ENCODE measurements around the gene ZBTB17. TPM values are rescaled to one million over a fixed set of nuclear protein-coding genes. Genes with fewer than 3 reads are reported as not detected.
A peak's percentile ranks its signal among the peaks of the same experiment; 100 is the strongest.

Gene ZBTB17
- total RNA-seq, 4 donors from 2014 or later: 52.1 to 138 (median 56.6) TPM

DNA sequence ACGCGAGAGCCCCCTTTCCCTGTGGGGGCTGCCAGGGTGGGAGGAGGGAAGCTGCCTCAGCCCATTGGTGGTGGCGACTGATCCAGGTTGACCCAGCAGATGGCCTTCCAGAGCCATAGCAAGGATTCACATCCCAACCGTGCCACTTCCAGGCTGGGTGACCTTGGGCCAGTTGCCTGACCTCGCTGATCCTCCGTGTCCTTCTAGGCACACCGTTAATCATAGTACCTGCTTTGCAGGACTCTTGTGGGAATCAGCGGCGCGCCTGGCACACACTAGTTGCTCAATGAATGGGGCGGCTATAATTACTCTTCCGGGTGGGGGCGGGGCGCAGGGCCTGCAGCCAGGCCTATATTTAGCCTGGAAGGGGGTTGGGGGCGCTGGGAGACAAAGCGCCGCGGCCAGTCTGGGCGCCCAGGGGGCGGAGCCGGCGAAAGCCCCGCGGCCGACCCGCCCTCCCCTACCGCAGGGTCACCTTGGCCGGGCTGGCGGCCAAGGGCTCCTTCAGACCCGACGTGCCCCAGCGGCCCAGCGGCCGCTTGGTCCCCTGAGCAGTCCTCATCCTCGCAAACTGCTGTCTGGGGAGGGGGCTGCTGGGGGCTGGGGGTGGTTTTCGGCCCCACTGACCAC, 36.8 kb upstream of the ZBTB17 start:
- peaks cover 0 to 25% (median 11%) of the 10 kb centered on the region in 4 donors for H3K4me1 ChIP-seq
- H3K27ac ChIP-seq: peak overlapping the region; percentile 32 to 81 (median 56)
- no peaks in the 10 kb centered on the region for H3K36me3 ChIP-seq
- peak; percentile 53 to 69 (median 63) for DNase-seq
- TF ChIP-seq, protein P1, sequence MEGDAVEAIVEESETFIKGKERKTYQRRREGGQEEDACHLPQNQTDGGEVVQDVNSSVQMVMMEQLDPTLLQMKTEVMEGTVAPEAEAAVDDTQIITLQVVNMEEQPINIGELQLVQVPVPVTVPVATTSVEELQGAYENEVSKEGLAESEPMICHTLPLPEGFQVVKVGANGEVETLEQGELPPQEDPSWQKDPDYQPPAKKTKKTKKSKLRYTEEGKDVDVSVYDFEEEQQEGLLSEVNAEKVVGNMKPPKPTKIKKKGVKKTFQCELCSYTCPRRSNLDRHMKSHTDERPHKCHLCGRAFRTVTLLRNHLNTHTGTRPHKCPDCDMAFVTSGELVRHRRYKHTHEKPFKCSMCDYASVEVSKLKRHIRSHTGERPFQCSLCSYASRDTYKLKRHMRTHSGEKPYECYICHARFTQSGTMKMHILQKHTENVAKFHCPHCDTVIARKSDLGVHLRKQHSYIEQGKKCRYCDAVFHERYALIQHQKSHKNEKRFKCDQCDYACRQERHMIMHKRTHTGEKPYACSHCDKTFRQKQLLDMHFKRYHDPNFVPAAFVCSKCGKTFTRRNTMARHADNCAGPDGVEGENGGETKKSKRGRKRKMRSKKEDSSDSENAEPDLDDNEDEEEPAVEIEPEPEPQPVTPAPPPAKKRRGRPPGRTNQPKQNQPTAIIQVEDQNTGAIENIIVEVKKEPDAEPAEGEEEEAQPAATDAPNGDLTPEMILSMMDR (IDR thresholded peaks at IDR 0.05): no peak
- no peak for TF ChIP-seq POLR2A (IDR thresholded peaks at IDR 0.05)
- H3K4me3 ChIP-seq: peak overlapping the region; percentile 34 to 61 (median 54)
- H3K27me3 ChIP-seq: no peaks in the 10 kb centered on the region
- no peaks in the 10 kb centered on the region for H3K9me3 ChIP-seq

DNA sequence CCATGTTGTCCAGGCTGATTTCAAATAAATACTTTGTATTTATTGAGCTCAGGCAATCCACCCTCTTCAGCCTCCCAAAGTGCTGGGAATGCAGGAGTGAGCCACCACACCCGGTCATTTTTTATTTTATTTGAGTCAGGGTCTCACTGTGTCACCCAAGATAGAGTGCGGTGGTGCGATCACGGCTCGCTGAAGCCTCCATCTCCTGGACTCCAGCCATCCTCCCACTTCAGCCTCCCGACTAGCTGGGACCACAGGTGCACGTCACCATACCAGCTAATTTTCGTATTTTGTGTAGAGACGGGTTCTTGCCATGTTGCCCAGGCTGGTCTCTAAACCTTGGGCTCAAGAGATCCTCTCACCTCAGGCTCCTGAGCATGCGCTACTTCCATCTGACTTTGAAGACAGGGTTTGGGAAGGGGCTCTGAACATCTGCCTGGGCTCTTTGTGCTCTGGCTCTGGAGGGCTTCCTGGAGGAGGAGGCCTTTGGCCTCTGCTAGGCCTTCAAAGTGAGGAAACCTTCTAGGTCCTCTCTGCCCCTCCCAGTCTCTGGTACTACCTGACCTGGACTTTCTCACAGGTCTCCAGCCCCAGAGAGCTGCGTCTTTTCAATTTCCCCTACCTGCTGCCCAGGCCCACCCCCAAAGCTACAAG, 36.2 kb upstream of the ZBTB17 start:
- peak overlapping the region in 1 of 4 donors; percentile 59 for H3K4me3 ChIP-seq
- H3K4me1 ChIP-seq: peaks cover 0 to 25% (median 11%) of the 10 kb centered on the region in 4 donors
- no peaks in the 10 kb centered on the region for H3K36me3 ChIP-seq
- H3K27ac ChIP-seq: peak overlapping the region in 3 of 4 donors; percentile 47 to 81 (median 65)
- DNase-seq: no peak
- H3K27me3 ChIP-seq: no peaks in the 10 kb centered on the region
- no peaks in the 10 kb centered on the region for H3K9me3 ChIP-seq
- TF ChIP-seq, protein P1 (IDR thresholded peaks at IDR 0.05): no peak
- no peak for TF ChIP-seq POLR2A (IDR thresholded peaks at IDR 0.05)

DNA sequence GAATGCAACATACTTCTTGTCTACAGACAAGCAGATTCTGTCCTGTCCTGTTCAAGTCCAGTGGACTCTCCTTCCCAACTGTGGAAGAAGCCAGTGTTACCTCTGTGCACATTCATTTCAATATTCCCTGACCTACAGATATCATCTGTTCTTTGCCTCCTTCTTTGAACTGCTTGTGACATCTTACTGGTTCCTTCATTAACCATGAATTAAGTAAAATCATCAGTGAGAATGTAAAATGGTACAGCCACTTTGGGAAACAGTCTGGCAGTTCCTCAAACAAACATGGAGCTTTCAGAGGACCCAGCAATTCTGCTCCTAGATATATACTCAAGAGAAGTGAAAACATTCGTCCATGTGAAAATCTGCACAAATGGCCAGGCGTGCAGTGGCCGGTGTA, 34.9 kb upstream of the ZBTB17 start:
- no peak overlapping the region for H3K27ac ChIP-seq

DNA sequence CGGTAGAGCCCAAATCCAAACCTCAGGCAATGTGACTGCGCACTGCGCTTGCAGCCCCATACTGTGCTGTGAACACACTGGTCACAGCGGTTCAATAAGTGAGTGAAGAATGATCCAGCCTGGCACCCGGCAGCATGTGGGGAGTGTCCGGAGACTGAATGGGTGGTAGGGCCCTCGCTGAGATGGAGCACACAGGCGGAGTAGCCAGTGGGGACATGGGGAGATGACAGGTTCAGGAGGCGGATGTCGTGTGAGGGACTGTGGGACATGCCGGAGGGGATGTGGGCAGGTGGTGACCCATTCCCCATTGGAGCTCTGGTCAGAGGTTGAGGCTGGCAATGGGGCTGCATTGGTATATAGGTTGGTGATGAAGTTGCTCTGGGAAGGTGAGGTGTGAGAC, 33.8 kb upstream of the ZBTB17 start:
- H3K4me3 ChIP-seq: no peak overlapping the region
- H3K27me3 ChIP-seq: no peaks in the 10 kb centered on the region
- TF ChIP-seq POLR2A (IDR thresholded peaks at IDR 0.05): no peak
- TF ChIP-seq, protein P1 (IDR thresholded peaks at IDR 0.05): no peak
- DNase-seq: no peak
- H3K36me3 ChIP-seq: no peaks in the 10 kb centered on the region
- H3K27ac ChIP-seq: no peak overlapping the region
- H3K9me3 ChIP-seq: no peaks in the 10 kb centered on the region
- peaks cover 0 to 19% (median 11%) of the 10 kb centered on the region in 4 donors for H3K4me1 ChIP-seq

More for the DNA sequence above, 34.9 kb upstream of the ZBTB17 start:
- no peak for DNase-seq
- H3K4me1 ChIP-seq: peaks cover 0 to 25% (median 11%) of the 10 kb centered on the region in 4 donors
- no peak overlapping the region for H3K4me3 ChIP-seq
- no peaks in the 10 kb centered on the region for H3K27me3 ChIP-seq
- no peaks in the 10 kb centered on the region for H3K36me3 ChIP-seq
- no peaks in the 10 kb centered on the region for H3K9me3 ChIP-seq
- no peak for TF ChIP-seq POLR2A (IDR thresholded peaks at IDR 0.05)
- TF ChIP-seq, protein P1 (IDR thresholded peaks at IDR 0.05): no peak

DNA sequence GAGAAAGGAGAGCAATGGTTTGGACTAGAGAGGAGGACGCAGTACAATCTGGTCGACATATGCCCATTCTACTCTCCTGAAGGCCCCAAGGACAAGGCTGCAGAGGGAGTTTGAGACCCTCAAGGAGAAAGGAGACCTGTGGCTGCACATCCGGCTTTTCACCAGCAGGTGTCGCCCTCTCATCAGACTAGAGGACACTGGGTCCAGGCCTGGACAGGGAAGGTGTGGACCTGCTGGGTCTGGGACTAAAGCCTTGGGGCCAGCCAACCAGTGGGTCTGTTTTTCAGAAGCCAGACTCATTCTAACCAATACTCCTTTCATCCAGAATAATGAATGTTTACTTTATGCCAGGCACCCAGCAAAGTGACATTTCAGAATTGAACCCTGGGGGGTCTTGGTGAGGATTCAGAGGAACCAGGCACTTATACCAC, 33.1 kb upstream of the ZBTB17 start:
- no peak for TF ChIP-seq POLR2A (IDR thresholded peaks at IDR 0.05)
- TF ChIP-seq, protein P1 (IDR thresholded peaks at IDR 0.05): peak; percentile 84 to 96 (median 92)
- Histone ChIP-seq H3K9me3 (no peaks in the 10 kb centered on the region), H3K4me3 (no peak overlapping the region), H3K27me3 (no peaks in the 10 kb centered on the region), H3K27ac (no peak overlapping the region), H3K36me3 (no peaks in the 10 kb centered on the region), H3K4me1 (peaks cover 0 to 17% (median 11%) of the 10 kb centered on the region in 4 donors)
- DNase-seq: peak; percentile 70 to 90 (median 79)

Data from Peyer's patch (tissue), 4 donors.